Neural cell (in vitro differentiated cells): ENCODE data around the gene KRTAP5-2. TPM values are rescaled to one million over a fixed set of nuclear protein-coding genes. Genes with fewer than 3 reads are reported as not detected.

Experiments
- H2AFZ ChIP-seq: fragments of 200-600, 300-800 bp; sonication (generic), shearing (Covaris generic); 2 replicates; pipeline ENCODE4 v1.6.0; 2014; ENCODE audit warnings: low read depth, mild to moderate bottlenecking, antibody characterized with exemption, low read length, moderate library complexity
- H3F3A ChIP-seq: fragments of 200-600 bp; shearing (Covaris generic); 2 replicates; pipeline ENCODE4 v1.6.1; 2016; ENCODE audit warnings: mild to moderate bottlenecking, moderate library complexity, mixed read lengths, antibody characterized with exemption, low read length; ENCODE audit not compliant: insufficient read depth, poor library complexity, severe bottlenecking
- H3K27ac ChIP-seq: fragments of 200-600, 300-800 bp; sonication (generic), shearing (Covaris generic); 2 replicates; pipeline ENCODE4 v1.5.1; 2014; ENCODE audit warnings: mild to moderate bottlenecking, low read length, moderate library complexity
- H3K27me3 ChIP-seq: fragments of 300-800, 200-600 bp; sonication (generic), shearing (Covaris generic); 2 replicates; pipeline ENCODE4 v1.6.0; 2014; ENCODE audit warnings: mild to moderate bottlenecking, low read depth, low read length, moderate library complexity; ENCODE audit not compliant: insufficient read depth
- H3K36me3 ChIP-seq: fragments of 300-800, 200-600 bp; sonication (generic), shearing (Covaris generic); 2 replicates; pipeline ENCODE4 v1.5.1; 2014; ENCODE audit warnings: mild to moderate bottlenecking, antibody characterized with exemption, low read length, moderate library complexity; ENCODE audit not compliant: insufficient read depth
- H3K4me2 ChIP-seq: fragments of 300-800, 200-600 bp; sonication (generic), shearing (Covaris generic); 2 replicates; pipeline ENCODE4 v1.6.0; 2014; ENCODE audit warnings: mild to moderate bottlenecking, low read length
- H3K4me3 ChIP-seq: fragments of 300-800, 200-600 bp; sonication (generic), shearing (Covaris generic); 2 replicates; pipeline ENCODE4 v1.5.1; 2014; ENCODE audit warnings: mild to moderate bottlenecking, low read length, moderate library complexity
- H3K79me2 ChIP-seq: fragments of 200-600 bp; shearing (Covaris generic); replicated peaks from 2 replicates; pipeline ENCODE4 v1.6.0; 2014; ENCODE audit warnings: mild to moderate bottlenecking, low read length, moderate library complexity; ENCODE audit not compliant: insufficient read depth
- H3K9ac ChIP-seq: fragments of 300-800, 200-600 bp; sonication (generic), shearing (Covaris generic); 2 replicates; pipeline ENCODE4 v1.6.1; 2016; ENCODE audit warnings: mild to moderate bottlenecking, low read length, mixed read lengths
- H3K9me2 ChIP-seq: fragments of 200-600 bp; shearing (Covaris generic); 2 replicates; pipeline ENCODE4 v1.6.1; 2016; ENCODE audit warnings: mild to moderate bottlenecking, low read length, mixed read lengths; ENCODE audit not compliant: insufficient read depth
- H3K9me3 ChIP-seq: fragments of 200-600, 300-800 bp; sonication (generic), shearing (Covaris generic); 2 replicates; pipeline ENCODE4 v1.6.1; 2016; ENCODE audit warnings: mild to moderate bottlenecking, mixed run types, low read length, moderate library complexity, mixed read lengths
- H4K20me1 ChIP-seq: fragments of 200-600 bp; shearing (Covaris generic); 2 replicates; pipeline ENCODE4 v1.6.1; 2016; ENCODE audit warnings: mild to moderate bottlenecking, mixed run types; ENCODE audit not compliant: insufficient read depth
- CTCF ChIP-seq: fragments of 450-650 bp; IDR thresholded peaks from 2 replicates; pipeline ENCODE4 v1.5.1; 2014; ENCODE audit warnings: antibody characterized with exemption, mild to moderate bottlenecking, moderate library complexity; ENCODE audit not compliant: poor library complexity, severe bottlenecking
- EP300 ChIP-seq: fragments of 450-650 bp; conservative IDR thresholded peaks from 2 replicates; pipeline ENCODE4 v1.6.1; 2014; ENCODE audit warnings: antibody characterized with exemption, mild to moderate bottlenecking, moderate library complexity; ENCODE audit not compliant: poor library complexity, severe bottlenecking
- EZH2 ChIP-seq: fragments of 200-600, 300-800 bp; shearing (Covaris generic), sonication (generic); IDR thresholded peaks from 2 replicates; pipeline ENCODE4 v1.6.1; 2014; ENCODE audit warnings: antibody characterized with exemption, low read length, borderline replicate concordance, mild to moderate bottlenecking; ENCODE audit not compliant: insufficient read depth, poor library complexity, severe bottlenecking
- MXI1 ChIP-seq: fragments of 450-650 bp; conservative IDR thresholded peaks from 2 replicates; pipeline ENCODE4 v1.6.1; 2014; ENCODE audit warnings: antibody characterized with exemption, mild to moderate bottlenecking; ENCODE audit not compliant: poor library complexity, severe bottlenecking
- POLR2AphosphoS5 ChIP-seq: IDR thresholded peaks from 2 replicates; pipeline ENCODE4 v1.6.1; 2012
- RAD21 ChIP-seq: fragments of 450-650 bp; conservative IDR thresholded peaks from 2 replicates; pipeline ENCODE4 v1.6.1; 2014; ENCODE audit warnings: antibody characterized with exemption, mild to moderate bottlenecking, moderate library complexity
- REST ChIP-seq: IDR thresholded peaks from 2 replicates; pipeline ENCODE4 v1.6.1; 2012; ENCODE audit warnings: borderline replicate concordance
- SMC3 ChIP-seq: fragments of 450-650 bp; conservative IDR thresholded peaks from 2 replicates; pipeline ENCODE4 v1.6.1; 2014; ENCODE audit warnings: antibody characterized with exemption, mild to moderate bottlenecking, moderate library complexity; ENCODE audit not compliant: poor library complexity
- TAF1 ChIP-seq: IDR thresholded peaks from 2 replicates; pipeline ENCODE4 v1.6.1; 2012; ENCODE audit warnings: low read depth
- polyA plus RNA-seq: library from polyadenylated mRNA; depleted of rRNA; stranded (reverse); fragments of >200 nt; gene quantifications from 2 replicates; pipeline ENCODE4 v1.2.3, GENCODE V29; 2014

KRTAP5-2 gene
- polyA plus RNA-seq, 1 donor from 2014 or later: not detected

DNA sequence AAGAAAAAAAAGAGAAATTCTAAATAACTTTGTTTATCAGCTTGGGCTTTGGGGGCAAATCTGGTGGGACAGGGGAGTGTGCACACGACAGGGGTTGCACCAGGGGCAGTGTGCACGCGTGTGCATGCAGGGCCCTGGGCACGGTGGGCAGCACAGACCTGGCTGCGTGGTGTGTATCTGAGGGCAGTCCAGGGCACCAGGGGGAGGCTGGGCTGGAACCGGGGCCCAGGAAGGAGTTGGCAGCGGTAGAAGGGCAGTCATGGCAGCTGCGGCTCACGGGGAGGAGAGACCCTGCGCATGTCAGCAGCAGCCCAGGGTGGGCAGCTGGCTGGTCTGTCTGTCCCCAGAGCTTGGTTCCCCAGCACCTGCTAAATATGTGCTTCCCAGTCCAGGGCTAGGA is 35.8 kb upstream of the KRTAP5-2 start:
- Histone ChIP-seq H2AFZ (no peak overlapping the region), H3K9me3 (no peaks in the 10 kb centered on the region), H3K4me3 (no peak overlapping the region), H3K27ac (no peak overlapping the region), H4K20me1 (no peaks in the 10 kb centered on the region), H3K36me3 (no peaks in the 10 kb centered on the region), H3K9me2 (no peaks in the 10 kb centered on the region), H3K27me3 (no peaks in the 10 kb centered on the region), H3K9ac (no peak overlapping the region), H3K4me2 (no peak overlapping the region), H3F3A (no peaks in the 10 kb centered on the region), H3K79me2 (no peaks in the 10 kb centered on the region)
- no peak for TF ChIP-seq MXI1

GRCh38 chr11:1632053-1632714 is 34.1 kb upstream of the KRTAP5-2 start:
- H3K36me3 ChIP-seq: no peaks in the 10 kb centered on the region
- no peak overlapping the region for H3K4me2 ChIP-seq
- no peaks in the 10 kb centered on the region for H3K27me3 ChIP-seq
- no peak overlapping the region for H3K9ac ChIP-seq
- H3K4me3 ChIP-seq: no peak overlapping the region
- no peaks in the 10 kb centered on the region for H3K9me2 ChIP-seq
- no peak overlapping the region for H3K27ac ChIP-seq
- H3K9me3 ChIP-seq: no peaks in the 10 kb centered on the region
- no peak overlapping the region for H2AFZ ChIP-seq
- H4K20me1 ChIP-seq: no peaks in the 10 kb centered on the region
- no peaks in the 10 kb centered on the region for H3F3A ChIP-seq
- no peaks in the 10 kb centered on the region for H3K79me2 ChIP-seq
- TF ChIP-seq RAD21 (no peak), EP300 (no peak), EZH2 (no peak), MXI1 (no peak), REST (no peak), TAF1 (no peak), POLR2AphosphoS5 (no peak), SMC3 (no peak), CTCF (no peak)
